GM12878 (cell line): ENCODE data around the gene AMT.

ENCODE experiments used
- CTCF ChIP-seq, 3 experiments: IDR thresholded peaks in 2 of 3; conservative IDR thresholded peaks in 1 of 3; 2 replicates each; pipeline ENCODE4 v1.5.1; 2011; ENCODE audit warnings: low read depth in 3 of 3, low read length in 3 of 3, mild to moderate bottlenecking in 3 of 3, control low read depth in 2 of 3, moderate library complexity in 2 of 3, inconsistent platforms in 1 of 3, mixed read lengths in 1 of 3; ENCODE audit not compliant: control insufficient read depth in 2 of 3, insufficient read depth in 1 of 3; ENCODE audit errors: extremely low read depth in 1 of 3
- MTA3 ChIP-seq: IDR thresholded peaks from 2 replicates; pipeline ENCODE4 v1.6.1; 2012; ENCODE audit warnings: low read length, inconsistent platforms, borderline replicate concordance
- PAX5 ChIP-seq: IDR thresholded peaks from 2 replicates; pipeline ENCODE4 v1.6.1; 2011; ENCODE audit warnings: low read depth, low read length, borderline replicate concordance
- SRF ChIP-seq, 2 experiments: IDR thresholded peaks; 2 replicates each; pipeline ENCODE4 v1.6.1; 2011; ENCODE audit warnings: low read depth in 2 of 2, low read length in 2 of 2, mild to moderate bottlenecking in 1 of 2, moderate library complexity in 1 of 2
- TAF1 ChIP-seq: IDR thresholded peaks from 2 replicates; pipeline ENCODE4 v1.6.1; 2011; ENCODE audit warnings: mild to moderate bottlenecking, low read depth, low read length, borderline replicate concordance
- YY1 ChIP-seq: IDR thresholded peaks from 2 replicates; pipeline ENCODE4 v1.6.1; 2011; ENCODE audit warnings: low read depth, mild to moderate bottlenecking, low read length
- TF ChIP-seq, protein P1 (sequence below): IDR thresholded peaks from 2 replicates; pipeline ENCODE4 v1.6.1; 2012; ENCODE audit warnings: mild to moderate bottlenecking, low read depth, low read length

DNA sequence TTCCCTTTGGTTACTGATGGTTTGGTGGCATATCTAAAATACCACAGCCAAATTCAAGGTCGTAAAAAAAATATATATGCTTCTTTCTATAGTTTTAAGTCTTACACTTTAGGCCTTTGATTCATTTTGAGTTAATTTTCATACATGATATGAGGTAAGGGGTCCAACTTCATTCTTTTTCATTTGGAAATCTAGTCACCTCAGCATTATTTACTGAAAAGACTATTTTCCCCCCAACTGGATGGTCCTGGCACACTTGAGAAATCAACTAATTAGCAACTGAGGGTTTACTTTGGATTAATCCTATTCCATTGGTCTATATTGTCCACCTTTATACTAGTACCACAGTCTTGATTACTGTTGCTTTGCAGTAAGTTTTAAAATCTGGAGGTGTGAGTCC lies 36.7 kb downstream of the AMT start:
- TF ChIP-seq PAX5 (no peak), SRF (IDR thresholded peaks at IDR 0.05; ENCODE audit: low read depth in 2 of 2, low read length in 2 of 2) (no peak), MTA3 (no peak), CTCF (IDR thresholded peaks at IDR 0.05 in 2 of 3, conservative IDR thresholded peaks at IDR 0.05 in 1 of 3; ENCODE audit: control insufficient read depth in 2 of 3, extremely low read depth in 1 of 3, insufficient read depth in 1 of 3, low read depth in 3 of 3, low read length in 3 of 3) (no peak), TAF1 (no peak), YY1 (no peak)
- TF ChIP-seq, protein P1, sequence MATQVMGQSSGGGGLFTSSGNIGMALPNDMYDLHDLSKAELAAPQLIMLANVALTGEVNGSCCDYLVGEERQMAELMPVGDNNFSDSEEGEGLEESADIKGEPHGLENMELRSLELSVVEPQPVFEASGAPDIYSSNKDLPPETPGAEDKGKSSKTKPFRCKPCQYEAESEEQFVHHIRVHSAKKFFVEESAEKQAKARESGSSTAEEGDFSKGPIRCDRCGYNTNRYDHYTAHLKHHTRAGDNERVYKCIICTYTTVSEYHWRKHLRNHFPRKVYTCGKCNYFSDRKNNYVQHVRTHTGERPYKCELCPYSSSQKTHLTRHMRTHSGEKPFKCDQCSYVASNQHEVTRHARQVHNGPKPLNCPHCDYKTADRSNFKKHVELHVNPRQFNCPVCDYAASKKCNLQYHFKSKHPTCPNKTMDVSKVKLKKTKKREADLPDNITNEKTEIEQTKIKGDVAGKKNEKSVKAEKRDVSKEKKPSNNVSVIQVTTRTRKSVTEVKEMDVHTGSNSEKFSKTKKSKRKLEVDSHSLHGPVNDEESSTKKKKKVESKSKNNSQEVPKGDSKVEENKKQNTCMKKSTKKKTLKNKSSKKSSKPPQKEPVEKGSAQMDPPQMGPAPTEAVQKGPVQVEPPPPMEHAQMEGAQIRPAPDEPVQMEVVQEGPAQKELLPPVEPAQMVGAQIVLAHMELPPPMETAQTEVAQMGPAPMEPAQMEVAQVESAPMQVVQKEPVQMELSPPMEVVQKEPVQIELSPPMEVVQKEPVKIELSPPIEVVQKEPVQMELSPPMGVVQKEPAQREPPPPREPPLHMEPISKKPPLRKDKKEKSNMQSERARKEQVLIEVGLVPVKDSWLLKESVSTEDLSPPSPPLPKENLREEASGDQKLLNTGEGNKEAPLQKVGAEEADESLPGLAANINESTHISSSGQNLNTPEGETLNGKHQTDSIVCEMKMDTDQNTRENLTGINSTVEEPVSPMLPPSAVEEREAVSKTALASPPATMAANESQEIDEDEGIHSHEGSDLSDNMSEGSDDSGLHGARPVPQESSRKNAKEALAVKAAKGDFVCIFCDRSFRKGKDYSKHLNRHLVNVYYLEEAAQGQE, result no peak
